Hepatocyte (in vitro differentiated cells): Measurements from ENCODE around the gene CEP170B. TPM values are rescaled to one million over a fixed set of nuclear protein-coding genes. Genes with fewer than 3 reads are reported as not detected.

Experiments used
- DNase-seq: peaks from one replicate; pipeline ENCODE4 v3.0.0-alpha.2; 2016; ENCODE audit warnings: low spot score
- H2AFZ ChIP-seq: fragments of 200-600 bp; sonication (generic); 2 replicates; pipeline ENCODE4 v1.6.0; 2016; ENCODE audit warnings: antibody characterized with exemption, mild to moderate bottlenecking
- H3K27ac ChIP-seq: fragments of 200-600 bp; sonication (generic); 2 replicates; pipeline ENCODE4 v1.5.1; 2016; ENCODE audit warnings: mild to moderate bottlenecking
- H3K27me3 ChIP-seq: fragments of 200-600 bp; sonication (generic); 2 replicates; pipeline ENCODE4 v1.6.1; 2016
- H3K36me3 ChIP-seq: fragments of 200-600 bp; sonication (generic); replicated peaks from 2 replicates; pipeline ENCODE4 v1.5.1; 2016; ENCODE audit warnings: low read depth; ENCODE audit not compliant: insufficient read depth
- H3K4me1 ChIP-seq: fragments of 200-600 bp; sonication (generic); 2 replicates; pipeline ENCODE4 v1.5.1; 2016; ENCODE audit warnings: mild to moderate bottlenecking, moderate library complexity; ENCODE audit not compliant: insufficient read depth
- H3K4me2 ChIP-seq: fragments of 200-600 bp; sonication (generic); 2 replicates; pipeline ENCODE4 v1.6.0; 2016
- H3K4me3 ChIP-seq: fragments of 200-600 bp; sonication (generic); 2 replicates; pipeline ENCODE4 v1.5.1; 2016; ENCODE audit warnings: mild to moderate bottlenecking
- H3K79me2 ChIP-seq: fragments of 200-600 bp; sonication (generic); 2 replicates; pipeline ENCODE4 v1.6.0; 2017; ENCODE audit warnings: mild to moderate bottlenecking
- H3K9me2 ChIP-seq: fragments of 200-600 bp; sonication (generic); replicated peaks from 2 replicates; pipeline ENCODE4 v1.6.0; 2017; ENCODE audit warnings: mild to moderate bottlenecking; ENCODE audit not compliant: insufficient read depth
- H3K9me3 ChIP-seq: fragments of 200-600 bp; sonication (generic); 2 replicates; pipeline ENCODE4 v1.5.1; 2016; ENCODE audit warnings: low read depth, mild to moderate bottlenecking
- H4K20me1 ChIP-seq: fragments of 200-600 bp; sonication (generic); 2 replicates; pipeline ENCODE4 v1.6.0; 2016; ENCODE audit warnings: mild to moderate bottlenecking; ENCODE audit not compliant: insufficient read depth, poor library complexity, severe bottlenecking
- CTCF ChIP-seq: fragments of 200-600 bp; sonication (generic); IDR thresholded peaks from 2 replicates; pipeline ENCODE4 v1.5.1; 2016; ENCODE audit warnings: antibody characterized with exemption, mild to moderate bottlenecking; ENCODE audit not compliant: poor library complexity
- EZH2 ChIP-seq: fragments of 200-600 bp; sonication (generic); IDR thresholded peaks from 2 replicates; pipeline ENCODE4 v1.6.1; 2016; ENCODE audit warnings: antibody characterized with exemption, mild to moderate bottlenecking, borderline replicate concordance
- EZH2phosphoT487 ChIP-seq: fragments of 200-600 bp; sonication (generic); IDR thresholded peaks from one replicate; pipeline ENCODE4 v1.6.1; 2018; ENCODE audit warnings: antibody characterized with exemption, mild to moderate bottlenecking, low read depth, moderate library complexity; ENCODE audit not compliant: unreplicated experiment, severe bottlenecking
- WGBS: methylation state at CpG from one replicate; pipeline ENCODE4 v1.1.6; 2016; ENCODE audit warnings: low lambda C conversion rate; ENCODE audit errors: missing lambda C conversion rate; 5-methylcytosine and 5-hydroxymethylcytosine counted together
- polyA plus RNA-seq: library from polyadenylated mRNA; unstranded; fragments of >200 nt; fragmentation: Nextera tagmentation; extraction: Ambion mirVana; gene quantifications from 2 replicates; pipeline ENCODE4 v1.2.1, GENCODE V29; 2016
- total RNA-seq: library from RNA; depleted of rRNA; stranded (reverse); fragments of >200 nt; gene quantifications from 2 replicates; pipeline ENCODE4 v1.2.3, GENCODE V29; 2014

The CEP170B gene
- total and polyA plus RNA-seq, 2 experiments from 2014 or later = 7.6 to 20.3 TPM

- H3K9me2 ChIP-seq = no peaks in the 10 kb centered on the region
- no peak overlapping the region for H3K27ac ChIP-seq
- no peak overlapping the region for H3K4me2 ChIP-seq
- H2AFZ ChIP-seq = no peak overlapping the region
- no peaks in the 10 kb centered on the region for H3K36me3 ChIP-seq
- H3K9me3 ChIP-seq = no peaks in the 10 kb centered on the region
- no peaks in the 10 kb centered on the region for H4K20me1 ChIP-seq
- H3K27me3 ChIP-seq = no peaks in the 10 kb centered on the region
- H3K79me2 ChIP-seq = peaks cover 27% of the 10 kb centered on the region
- TF ChIP-seq CTCF = no peak
- TF ChIP-seq EZH2phosphoT487 = no peak
- TF ChIP-seq EZH2 = no peak
- H3K4me1 ChIP-seq = peaks cover 13% of the 10 kb centered on the region
- H3K4me3 ChIP-seq = no peak overlapping the region
- no peak for DNase-seq
- 93% methylated on average over 9 of the region's 9 CpGs for WGBS
Measured at GRCh38 chr14:104818714-104819161, 46.3 kb upstream of the CEP170B start.

- Histone ChIP-seq H3K4me3 (no peak overlapping the region), H4K20me1 (no peaks in the 10 kb centered on the region), H3K4me2 (no peak overlapping the region), H3K27me3 (no peaks in the 10 kb centered on the region), H3K4me1 (peaks cover 13% of the 10 kb centered on the region), H2AFZ (no peak overlapping the region), H3K9me3 (no peaks in the 10 kb centered on the region), H3K27ac (no peak overlapping the region), H3K36me3 (no peaks in the 10 kb centered on the region), H3K79me2 (peaks cover 24% of the 10 kb centered on the region), H3K9me2 (no peaks in the 10 kb centered on the region)
- WGBS = 94% methylated on average over 12 of the region's 12 CpGs
- DNase-seq = peak; percentile 3
- TF ChIP-seq EZH2 = no peak
- no peak for TF ChIP-seq EZH2phosphoT487
- TF ChIP-seq CTCF = no peak
Measured at GRCh38 chr14:104819361-104819781, 45.7 kb upstream of the CEP170B start.

- H3K4me1 ChIP-seq = peaks cover 14% of the 10 kb centered on the region
- no peak overlapping the region for H2AFZ ChIP-seq
- H3K36me3 ChIP-seq = no peaks in the 10 kb centered on the region
- no peak overlapping the region for H3K4me3 ChIP-seq
- DNase-seq = peak; percentile 81
- H3K4me2 ChIP-seq = no peak overlapping the region
- no peak for TF ChIP-seq EZH2phosphoT487
- TF ChIP-seq CTCF = peak; percentile 52
- H4K20me1 ChIP-seq = no peaks in the 10 kb centered on the region
- no peak overlapping the region for H3K27ac ChIP-seq
- H3K9me2 ChIP-seq = no peaks in the 10 kb centered on the region
- peaks cover 19% of the 10 kb centered on the region for H3K79me2 ChIP-seq
- H3K27me3 ChIP-seq = no peaks in the 10 kb centered on the region
- H3K9me3 ChIP-seq = no peaks in the 10 kb centered on the region
- WGBS = 25% methylated on average over 22 of the region's 22 CpGs
Measured at GRCh38 chr14:104820669-104821228, 44.3 kb upstream of the CEP170B start.
